Suprapubic skin (tissue), 4 donors: Measurements from ENCODE around the gene RAB3C. TPM values are rescaled to one million over a fixed set of nuclear protein-coding genes. Genes with fewer than 3 reads are reported as not detected.
"Not testable (repeated sequence)": the region's sequence is repeated elsewhere in the genome, so short reads cannot be mapped to it uniquely, and the experiment has no call there.

ENCODE experiments used
- DNase-seq, 2 donors: peaks; one replicate each; pipeline ENCODE4 v3.0.0-alpha.2; 2019; ENCODE audit warnings: low spot score in 2 of 2
- H3K27ac ChIP-seq: fragments of 200-600 bp; sonication (generic); one replicate; pipeline ENCODE4 v1.5.1; 2019
- H3K27me3 ChIP-seq: fragments of 200-600 bp; sonication (generic); one replicate; pipeline ENCODE4 v1.5.1; 2019
- H3K36me3 ChIP-seq: fragments of 200-600 bp; sonication (generic); one replicate; pipeline ENCODE4 v1.5.1; 2019
- H3K4me1 ChIP-seq: fragments of 200-600 bp; sonication (generic); one replicate; pipeline ENCODE4 v1.5.1; 2019
- H3K4me3 ChIP-seq: fragments of 200-600 bp; sonication (generic); one replicate; pipeline ENCODE4 v1.5.1; 2019; ENCODE audit warnings: mild to moderate bottlenecking
- H3K9me3 ChIP-seq: fragments of 200-600 bp; sonication (generic); one replicate; pipeline ENCODE4 v1.5.1; 2019
- CTCF ChIP-seq, 2 donors: fragments of 200-600 bp in 1 of 2; fragments of 450-650 bp in 1 of 2; sonication (generic) in 1 of 2; IDR thresholded peaks; one replicate each; pipeline ENCODE4 v1.5.1; 2016 to 2019; ENCODE audit warnings: antibody characterized with exemption in 2 of 2, mild to moderate bottlenecking in 1 of 2, moderate library complexity in 1 of 2
- EP300 ChIP-seq: sonication (generic); formaldehyde crosslinking; IDR thresholded peaks from one replicate; pipeline ENCODE4 v1.6.1; 2017; ENCODE audit warnings: antibody characterized with exemption
- POLR2A ChIP-seq, 2 donors: fragments of 450-650 bp; IDR thresholded peaks; one replicate each; pipeline ENCODE4 v1.6.1; 2017; ENCODE audit warnings: antibody characterized with exemption in 2 of 2, mild to moderate bottlenecking in 2 of 2, moderate library complexity in 2 of 2
- POLR2AphosphoS5 ChIP-seq, 3 donors: sonication (generic); formaldehyde crosslinking; IDR thresholded peaks; one replicate each; pipeline ENCODE4 v1.6.1; 2017; ENCODE audit warnings: antibody characterized with exemption in 3 of 3
- WGBS: methylation state at CpG from one replicate; pipeline ENCODE4 v1.1.5; 2018; 5-methylcytosine and 5-hydroxymethylcytosine counted together
- total RNA-seq, 4 donors: library from RNA; depleted of rRNA; stranded (reverse); fragments of >200 nt; gene quantifications; one replicate each; pipeline ENCODE4 v1.1.0, GENCODE V29; 2016

The RAB3C gene
- total RNA-seq, 4 donors from 2014 or later: 0.08 to 1.1 (median 0.27) TPM

GRCh38 chr5:58680503-58680902 is 97.6 kb downstream of the RAB3C start:
- no peaks in the 10 kb centered on the region for H3K27me3 ChIP-seq
- H3K9me3 ChIP-seq: no peaks in the 10 kb centered on the region
- no peaks in the 10 kb centered on the region for H3K4me1 ChIP-seq
- no peaks in the 10 kb centered on the region for H3K36me3 ChIP-seq
- DNase-seq: no peak
- H3K4me3 ChIP-seq: no peak overlapping the region
- 78% methylated on average over 2 of the region's 2 CpGs for WGBS
- TF ChIP-seq POLR2AphosphoS5 (IDR thresholded peaks at IDR 0.05) (no peak), CTCF (IDR thresholded peaks at IDR 0.05) (no peak), EP300 (no peak), POLR2A (IDR thresholded peaks at IDR 0.05) (no peak)
- no peak overlapping the region for H3K27ac ChIP-seq

GRCh38 chr5:58681943-58682342 is 99.1 kb downstream of the RAB3C start:
- TF ChIP-seq CTCF (IDR thresholded peaks at IDR 0.05): no peak
- no peak for TF ChIP-seq POLR2A (IDR thresholded peaks at IDR 0.05)
- no peak for TF ChIP-seq POLR2AphosphoS5 (IDR thresholded peaks at IDR 0.05)
- TF ChIP-seq EP300: no peak
- Histone ChIP-seq H3K4me3 (no peak overlapping the region), H3K27me3 (no peaks in the 10 kb centered on the region), H3K27ac (no peak overlapping the region), H3K4me1 (no peaks in the 10 kb centered on the region), H3K9me3 (no peaks in the 10 kb centered on the region), H3K36me3 (no peaks in the 10 kb centered on the region)
- DNase-seq: no peak
- WGBS: 89% methylated on average over 5 of the region's 5 CpGs

GRCh38 chr5:58683567-58683966 is 100.7 kb downstream of the RAB3C start:
- Histone ChIP-seq H3K27ac (no peak overlapping the region), H3K9me3 (no peaks in the 10 kb centered on the region), H3K27me3 (no peaks in the 10 kb centered on the region), H3K36me3 (no peaks in the 10 kb centered on the region), H3K4me1 (no peaks in the 10 kb centered on the region), H3K4me3 (no peak overlapping the region)
- no peak for DNase-seq
- TF ChIP-seq EP300: no peak
- TF ChIP-seq CTCF (IDR thresholded peaks at IDR 0.05): no peak
- 90% methylated on average over 2 of the region's 2 CpGs for WGBS

GRCh38 chr5:58687079-58687478 is 104.2 kb downstream of the RAB3C start:
- Histone ChIP-seq H3K27me3 (no peaks in the 10 kb centered on the region), H3K9me3 (no peaks in the 10 kb centered on the region), H3K4me1 (no peaks in the 10 kb centered on the region), H3K4me3 (no peak overlapping the region), H3K27ac (no peak overlapping the region), H3K36me3 (no peaks in the 10 kb centered on the region)
- no peak for DNase-seq
- TF ChIP-seq EP300 (no peak), POLR2AphosphoS5 (IDR thresholded peaks at IDR 0.05) (no peak), POLR2A (IDR thresholded peaks at IDR 0.05) (no peak), CTCF (IDR thresholded peaks at IDR 0.05) (no peak)
- WGBS: 53% methylated on average over 2 of the region's 2 CpGs

GRCh38 chr5:58687595-58687994 is 104.7 kb downstream of the RAB3C start:
- Histone ChIP-seq H3K27me3 (no peaks in the 10 kb centered on the region), H3K9me3 (no peaks in the 10 kb centered on the region), H3K27ac (no peak overlapping the region), H3K4me3 (no peak overlapping the region), H3K4me1 (no peaks in the 10 kb centered on the region), H3K36me3 (no peaks in the 10 kb centered on the region)
- no peak for DNase-seq
- TF ChIP-seq POLR2A (IDR thresholded peaks at IDR 0.05): no peak

GRCh38 chr5:58699088-58699761 is 116.3 kb downstream of the RAB3C start:
- not testable (repeated sequence) for H3K4me1 ChIP-seq, DNase-seq, H3K4me3 ChIP-seq, H3K9me3 ChIP-seq, H3K36me3 ChIP-seq, H3K27ac ChIP-seq, H3K27me3 ChIP-seq
- WGBS: 92% methylated on average over 5 of the region's 5 CpGs
